Inflammatory macrophage treated with lipopolysaccharide for 4 hours (primary cell): Measurements from ENCODE around the gene ZNF576.
A peak's percentile ranks its signal among the peaks of the same experiment; 100 is the strongest.
"Not testable (repeated sequence)": the region's sequence is repeated elsewhere in the genome, so short reads cannot be mapped to it uniquely, and the experiment has no call there.

Source experiments
- DNase-seq: peaks from one replicate; pipeline ENCODE4 v3.0.0-alpha.2; 2020

ZNF576 gene, protein sequence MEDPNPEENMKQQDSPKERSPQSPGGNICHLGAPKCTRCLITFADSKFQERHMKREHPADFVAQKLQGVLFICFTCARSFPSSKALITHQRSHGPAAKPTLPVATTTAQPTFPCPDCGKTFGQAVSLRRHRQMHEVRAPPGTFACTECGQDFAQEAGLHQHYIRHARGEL

GRCh38 chr19:43595999-43596841 is at the start of gene ZNF576, which contains the start of gene IRGQ:
Gene ZNF576, plus strand, starts transcription at chr19:43596595. Its CDS starts 514 bp downstream, at chr19:43597109.
Gene IRGQ, minus strand, starts transcription at chr19:43596134. Its CDS starts 796 bp downstream, at chr19:43595338.
- DNase-seq: peak; percentile 100

GRCh38 chr19:43547926-43548325 is 48.5 kb upstream of the ZNF576 start:
- not testable (repeated sequence) for DNase-seq

- DNase-seq: no peak
Observed at GRCh38 chr19:43548706-43549105, 47.7 kb upstream of the ZNF576 start.

GRCh38 chr19:43551399-43552197 is 44.8 kb upstream of the ZNF576 start:
- DNase-seq: no peak

DNA sequence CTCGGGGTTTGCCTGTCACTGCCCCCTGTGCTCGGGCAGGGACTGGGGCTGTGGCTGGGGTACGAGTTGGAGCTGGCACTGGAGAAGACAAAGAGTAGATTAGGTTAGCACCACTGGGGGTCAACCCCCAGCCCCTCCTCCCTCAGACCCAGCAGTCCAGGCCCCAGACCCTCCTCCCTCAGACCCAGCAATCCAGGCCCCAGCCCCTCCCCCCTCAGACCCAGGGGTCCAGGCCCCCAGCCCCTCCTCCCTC is 44.3 kb upstream of the ZNF576 start:
- DNase-seq: no peak

DNA sequence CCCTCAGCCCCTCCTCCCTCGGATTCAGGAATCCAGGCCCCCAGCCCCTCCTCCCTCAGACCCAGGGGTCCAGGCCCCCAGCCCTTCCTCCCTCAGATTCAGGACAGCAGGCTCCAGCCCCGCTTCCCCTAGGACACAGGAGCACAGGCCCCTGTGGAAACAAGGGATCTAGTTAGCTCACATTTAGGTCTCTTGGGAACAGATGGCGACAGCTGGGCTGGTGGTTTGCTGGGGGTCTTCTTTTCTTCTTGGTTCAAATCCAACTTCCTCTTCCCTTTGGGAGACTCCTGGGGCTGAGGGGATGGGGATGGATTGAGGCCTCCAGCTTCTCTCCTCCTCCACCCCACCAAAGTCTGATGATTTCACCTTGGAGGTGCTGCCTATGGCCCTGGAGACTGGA is 43.8 kb upstream of the ZNF576 start:
- DNase-seq: no peak

- no peak for DNase-seq
Observed at GRCh38 chr19:43553656-43554055, 42.7 kb upstream of the ZNF576 start.

DNA sequence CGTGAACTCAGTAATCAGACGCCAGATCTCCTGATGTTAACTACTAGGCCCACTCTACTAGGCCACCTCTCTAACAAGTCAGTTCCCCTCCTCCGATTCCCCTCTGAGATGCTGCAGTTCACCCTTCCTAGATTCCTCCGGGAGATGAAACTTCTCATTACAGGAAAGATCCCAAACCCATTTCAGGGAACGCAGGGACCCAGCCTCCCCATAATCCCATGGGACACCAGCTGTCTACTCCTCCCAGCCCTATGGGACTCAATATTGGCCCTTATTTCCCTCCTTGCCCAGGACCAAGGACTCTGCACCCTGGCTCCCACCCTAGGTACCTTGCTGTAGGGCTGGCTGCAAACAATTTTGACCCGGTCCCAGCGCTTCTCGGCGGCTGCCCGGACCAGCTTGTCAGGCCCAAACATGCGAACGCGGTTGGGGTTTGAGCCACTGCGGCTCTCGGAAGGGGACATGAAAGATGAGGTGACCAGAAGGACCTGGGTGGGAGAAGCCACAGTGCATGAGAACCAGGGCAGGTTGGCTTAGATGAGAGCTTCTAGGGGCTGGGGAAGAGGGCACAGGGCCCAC is 42.0 kb upstream of the ZNF576 start:
- DNase-seq: no peak

GRCh38 chr19:43555185-43555770 is 41.1 kb upstream of the ZNF576 start:
- DNase-seq: peak; percentile 77

GRCh38 chr19:43560687-43561086 is 35.7 kb upstream of the ZNF576 start:
- peak; percentile 32 for DNase-seq

GRCh38 chr19:43561139-43561970 is 35.0 kb upstream of the ZNF576 start:
- no peak for DNase-seq

- peak; percentile 42 for DNase-seq
Observed at GRCh38 chr19:43562226-43562697, 34.1 kb upstream of the ZNF576 start.

DNA sequence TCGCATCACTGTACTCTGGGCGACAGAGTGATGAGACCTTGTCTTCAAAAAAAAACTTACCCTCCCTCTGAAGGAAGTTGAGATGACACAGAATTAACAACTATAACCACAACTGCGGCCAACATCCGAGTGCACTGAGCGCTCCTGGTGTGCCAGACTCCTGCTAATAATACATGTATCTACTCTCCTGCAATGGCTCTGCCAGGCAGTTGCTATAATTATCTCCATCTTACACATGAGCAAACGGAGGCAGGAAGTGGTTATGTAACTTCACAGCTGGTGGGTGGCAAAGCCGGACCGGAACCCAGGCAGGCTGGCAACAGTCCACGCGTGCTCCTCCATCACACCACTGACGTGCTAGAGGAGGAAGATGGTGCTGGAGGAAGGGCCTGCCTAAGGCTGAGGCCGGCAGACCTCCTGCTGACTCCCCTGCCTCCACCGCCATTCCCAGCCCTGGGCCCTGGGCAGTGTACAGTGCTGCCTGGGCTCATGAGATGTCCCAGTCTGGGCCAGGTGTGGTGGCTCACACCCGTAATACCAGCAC is 33.6 kb upstream of the ZNF576 start:
- DNase-seq: peak; percentile 86

DNA sequence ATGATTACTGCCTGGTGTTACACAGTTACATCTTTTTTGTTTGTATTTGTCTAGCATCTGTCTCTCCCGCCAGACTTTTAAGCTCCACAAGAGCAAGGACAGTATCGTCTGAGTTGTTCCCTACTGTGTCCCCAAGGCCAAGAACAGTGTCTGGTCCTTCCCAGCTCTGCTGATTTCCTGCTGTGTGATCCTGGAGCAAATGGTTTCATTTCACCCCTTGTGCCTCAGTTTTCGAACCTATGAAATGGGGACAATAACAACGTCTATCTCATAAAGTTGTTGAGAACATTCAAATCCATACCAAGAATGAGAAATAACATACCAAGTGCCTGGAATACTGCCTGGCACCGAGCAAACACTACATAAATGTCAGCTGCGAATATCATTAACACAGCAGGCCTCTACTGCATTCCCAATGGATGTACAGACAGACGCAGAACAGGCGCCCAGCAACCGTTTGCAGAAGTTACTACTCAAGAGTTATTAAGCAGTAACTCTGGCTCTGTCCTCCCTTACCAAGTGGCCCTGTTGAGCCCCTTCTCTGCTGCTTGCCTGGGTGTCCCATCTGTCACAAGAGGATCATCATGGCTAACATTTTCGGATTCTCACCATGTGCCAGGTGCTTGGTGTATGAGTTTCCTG is 32.5 kb upstream of the ZNF576 start:
- DNase-seq: no peak

DNA sequence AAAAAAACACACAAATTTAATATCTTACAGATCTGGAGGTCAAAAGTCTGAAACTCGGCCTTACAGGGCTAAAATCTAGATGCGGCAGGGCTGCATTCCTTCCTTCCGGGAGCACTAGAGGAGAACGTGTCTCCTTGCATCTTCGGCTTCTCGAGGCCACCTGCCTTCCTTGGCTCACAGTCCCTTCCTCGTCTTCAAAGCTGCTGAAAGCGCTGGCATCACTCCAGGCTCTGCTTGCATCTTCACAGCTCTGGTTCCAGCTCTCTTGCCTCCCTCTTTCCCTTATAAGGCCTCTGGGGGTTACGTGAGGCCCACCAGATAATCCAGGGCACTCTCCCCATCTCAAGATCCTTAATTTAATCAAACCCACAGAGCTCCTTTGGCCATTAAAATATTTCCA is 31.6 kb upstream of the ZNF576 start:
- DNase-seq: no peak

DNA sequence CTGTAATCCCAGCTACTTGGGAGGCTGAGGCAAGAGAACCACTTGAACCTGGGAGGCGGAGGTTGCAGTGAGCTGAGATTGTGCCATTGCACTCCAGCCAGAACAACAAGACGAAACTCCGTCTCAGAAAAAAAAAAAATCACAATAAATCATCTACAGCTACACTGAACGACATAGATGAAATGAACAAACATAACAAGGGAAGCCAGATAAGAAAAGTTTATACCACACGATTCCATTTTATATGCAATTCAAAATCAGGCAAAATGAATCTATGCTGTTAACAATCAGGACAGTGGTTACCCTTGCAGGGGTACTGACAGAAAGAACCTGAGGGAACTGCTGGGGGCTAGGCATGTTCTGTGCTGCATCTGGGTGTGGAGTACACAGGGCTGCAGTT is 26.7 kb upstream of the ZNF576 start:
- DNase-seq: no peak

GRCh38 chr19:43570174-43570791 is 26.1 kb upstream of the ZNF576 start:
- DNase-seq: no peak

- DNase-seq: peak; percentile 65
Observed at GRCh38 chr19:43572171-43572588, 24.2 kb upstream of the ZNF576 start.

DNA sequence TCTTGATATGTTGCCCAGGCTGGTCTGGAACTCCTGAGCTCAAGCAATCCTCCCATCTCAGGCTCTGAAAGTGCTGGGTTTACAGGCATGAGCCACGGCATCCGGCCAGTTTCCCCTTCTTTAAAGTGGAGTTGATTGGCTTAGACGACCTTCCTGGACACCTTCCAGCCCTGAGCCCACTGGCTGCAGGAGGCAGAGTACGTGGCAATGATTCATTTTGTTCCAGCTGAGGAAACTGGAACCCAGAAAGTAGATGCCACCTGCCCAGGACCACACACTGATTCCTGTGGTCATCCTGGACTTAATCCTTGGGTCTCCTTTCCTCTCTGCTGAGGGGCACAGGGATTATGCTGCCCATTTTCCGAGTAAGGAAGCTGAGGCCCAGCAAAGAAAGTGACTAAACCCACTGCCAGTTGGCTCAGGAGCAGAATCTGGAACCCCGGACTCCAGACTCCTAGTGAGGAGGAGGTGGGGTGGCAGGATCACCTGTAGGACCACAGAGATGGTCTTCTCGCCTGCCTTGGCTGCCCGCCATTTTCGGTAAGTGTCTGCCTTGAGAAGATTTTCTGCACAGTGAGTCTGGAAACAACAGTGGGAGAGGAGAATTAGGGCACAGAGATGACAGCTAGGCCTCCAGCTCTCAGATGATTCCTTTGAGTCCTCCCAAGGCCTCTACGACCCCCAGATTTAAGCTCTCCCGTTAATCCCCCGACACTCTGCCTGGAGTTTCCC is 21.8 kb upstream of the ZNF576 start:
- DNase-seq: no peak
